Endothelial cell of umbilical vein (primary cell): ENCODE measurements around the gene RAB40C.

ENCODE experiments used
- CTCF ChIP-seq, 2 donors: IDR thresholded peaks; 1 replicate in 1 of 2; 2 replicates in 1 of 2; pipeline ENCODE4 v1.5.1; 2011; ENCODE audit warnings: low read length in 2 of 2, mild to moderate bottlenecking in 2 of 2, moderate library complexity in 2 of 2, control low read depth in 1 of 2, inconsistent platforms in 1 of 2, low read depth in 1 of 2; ENCODE audit not compliant: insufficient read depth in 1 of 2; ENCODE audit errors: extremely low read depth in 1 of 2
- EZH2 ChIP-seq: IDR thresholded peaks from 2 replicates; pipeline ENCODE4 v1.6.1; 2012; ENCODE audit warnings: borderline replicate concordance, low read depth, mild to moderate bottlenecking, moderate library complexity, low read length, inconsistent platforms; ENCODE audit not compliant: severe bottlenecking
- GATA2 ChIP-seq: IDR thresholded peaks from 2 replicates; pipeline ENCODE4 v1.7.0; 2011; ENCODE audit warnings: low read depth, mild to moderate bottlenecking, moderate library complexity, mixed read lengths, low read length; ENCODE audit not compliant: insufficient read length, insufficient read depth
- POLR2A ChIP-seq: IDR thresholded peaks from 2 replicates; pipeline ENCODE4 v1.6.1; 2012; ENCODE audit warnings: low read depth, mild to moderate bottlenecking, control low read depth, low read length
- POLR2AphosphoS5 ChIP-seq: IDR thresholded peaks from 2 replicates; pipeline ENCODE4 v1.6.1; 2012; ENCODE audit warnings: low read depth, mild to moderate bottlenecking, control low read depth, low read length, moderate library complexity; ENCODE audit not compliant: insufficient read depth
- TF ChIP-seq, protein P1 (sequence below): IDR thresholded peaks from 2 replicates; pipeline ENCODE4 v1.6.1; 2011; ENCODE audit not compliant: insufficient read depth, insufficient read length

DNA sequence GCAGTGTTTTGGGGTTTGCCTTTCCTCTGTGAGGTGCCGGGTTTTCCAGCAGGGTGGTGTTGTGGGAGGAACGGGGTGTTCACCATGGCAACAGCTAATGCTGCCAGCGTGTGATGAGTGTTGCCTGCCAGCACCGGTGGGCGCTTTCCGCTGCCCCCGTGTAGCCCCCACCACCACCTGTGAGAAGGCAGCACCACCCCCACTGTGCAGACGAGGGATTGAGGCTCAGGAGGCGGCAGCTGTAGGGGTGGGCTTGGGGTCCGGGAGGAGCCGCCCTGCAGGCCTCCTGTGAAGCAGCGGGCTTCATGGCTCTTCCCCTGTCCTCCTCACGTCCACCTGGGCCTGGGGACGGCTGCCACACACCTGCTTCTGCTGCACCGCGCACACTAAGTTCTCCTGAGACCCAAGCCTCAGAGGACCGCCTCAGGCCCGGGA, 5.2 kb downstream of the RAB40C start:
- TF ChIP-seq POLR2A (no peak), CTCF (IDR thresholded peaks at IDR 0.05; ENCODE audit: extremely low read depth in 1 of 2, insufficient read depth in 1 of 2, low read depth in 1 of 2, low read length in 2 of 2) (no peak), POLR2AphosphoS5 (no peak), EZH2 (no peak), GATA2 (no peak)
- TF ChIP-seq, protein P1, sequence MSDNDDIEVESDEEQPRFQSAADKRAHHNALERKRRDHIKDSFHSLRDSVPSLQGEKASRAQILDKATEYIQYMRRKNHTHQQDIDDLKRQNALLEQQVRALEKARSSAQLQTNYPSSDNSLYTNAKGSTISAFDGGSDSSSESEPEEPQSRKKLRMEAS = no peak
